ENCODE data around the gene RACK1.
"Not testable (repeated sequence)": the region's sequence is repeated elsewhere in the genome, so short reads cannot be mapped to it uniquely, and the experiment has no call there.

The RACK1 gene

GRCh38 chr5:181243564-181244343 lies at the start of gene RACK1:
Gene RACK1 (minus strand): TSS chr5:181243906. CDS start chr5:181243800, 106 bp downstream.
- Mint-ChIP-seq H3K27ac (peak within 1 kb of the TSS; percentile 100), H3K27me3 (no peaks in the 10 kb centered on the region), H3K4me3 (peak within 1 kb of the TSS; percentile 98), H3K9me3 (no peaks in the 10 kb centered on the region), H3K36me3 (ENCODE audit: low read depth) (peaks cover 64% of the 10 kb centered on the region), H3K4me1 (ENCODE audit: low read depth) (peaks cover 82% of the 10 kb centered on the region)

GRCh38 chr5:181287331-181287730 lies 43.6 kb upstream of the RACK1 start:
- H3K9me3 Mint-ChIP-seq; H3K4me3 Mint-ChIP-seq; H3K27me3 Mint-ChIP-seq; H3K36me3 Mint-ChIP-seq (ENCODE audit: low read depth); H3K4me1 Mint-ChIP-seq (ENCODE audit: low read depth); H3K27ac Mint-ChIP-seq: not testable (repeated sequence)

- not testable (repeated sequence) for H3K4me1 Mint-ChIP-seq (ENCODE audit: low read depth); H3K27ac Mint-ChIP-seq; H3K36me3 Mint-ChIP-seq (ENCODE audit: low read depth); H3K27me3 Mint-ChIP-seq; H3K4me3 Mint-ChIP-seq; H3K9me3 Mint-ChIP-seq
These were observed 42.4 kb upstream of the RACK1 start for GRCh38 chr5:181285962-181286705.

- H3K27ac Mint-ChIP-seq; H3K27me3 Mint-ChIP-seq; H3K36me3 Mint-ChIP-seq (ENCODE audit: low read depth); H3K4me3 Mint-ChIP-seq; H3K9me3 Mint-ChIP-seq; H3K4me1 Mint-ChIP-seq (ENCODE audit: low read depth): not testable (repeated sequence)
These were observed 40.4 kb upstream of the RACK1 start for GRCh38 chr5:181283841-181284755.

GRCh38 chr5:181283347-181283746 lies 39.6 kb upstream of the RACK1 start:
- no peak overlapping the region for H3K4me3 Mint-ChIP-seq
- no peaks in the 10 kb centered on the region for H3K9me3 Mint-ChIP-seq
- H3K27ac Mint-ChIP-seq: no peak overlapping the region
- no peaks in the 10 kb centered on the region for H3K27me3 Mint-ChIP-seq
- H3K36me3 Mint-ChIP-seq (ENCODE audit: low read depth): no peaks in the 10 kb centered on the region
- peaks cover 5% of the 10 kb centered on the region for H3K4me1 Mint-ChIP-seq (ENCODE audit: low read depth)

- Mint-ChIP-seq H3K27ac (no peak overlapping the region), H3K27me3 (no peaks in the 10 kb centered on the region), H3K4me1 (ENCODE audit: low read depth) (peaks cover 5% of the 10 kb centered on the region), H3K36me3 (ENCODE audit: low read depth) (no peaks in the 10 kb centered on the region), H3K9me3 (no peaks in the 10 kb centered on the region), H3K4me3 (no peak overlapping the region)
These were observed 39.2 kb upstream of the RACK1 start for GRCh38 chr5:181282874-181283273.

GRCh38 chr5:181282415-181282814 lies 38.7 kb upstream of the RACK1 start:
- not testable (repeated sequence) for H3K36me3 Mint-ChIP-seq (ENCODE audit: low read depth); H3K27me3 Mint-ChIP-seq; H3K4me1 Mint-ChIP-seq (ENCODE audit: low read depth); H3K27ac Mint-ChIP-seq; H3K9me3 Mint-ChIP-seq; H3K4me3 Mint-ChIP-seq

- no peaks in the 10 kb centered on the region for H3K27me3 Mint-ChIP-seq
- H3K9me3 Mint-ChIP-seq: no peaks in the 10 kb centered on the region
- no peaks in the 10 kb centered on the region for H3K36me3 Mint-ChIP-seq (ENCODE audit: low read depth)
- H3K4me3 Mint-ChIP-seq: no peak overlapping the region
- no peak overlapping the region for H3K27ac Mint-ChIP-seq
- no peaks in the 10 kb centered on the region for H3K4me1 Mint-ChIP-seq (ENCODE audit: low read depth)
These were observed 38.2 kb upstream of the RACK1 start for GRCh38 chr5:181281984-181282316.

- Mint-ChIP-seq H3K9me3 (no peaks in the 10 kb centered on the region), H3K27me3 (no peaks in the 10 kb centered on the region), H3K36me3 (ENCODE audit: low read depth) (no peaks in the 10 kb centered on the region), H3K4me1 (ENCODE audit: low read depth) (no peaks in the 10 kb centered on the region), H3K4me3 (no peak overlapping the region), H3K27ac (no peak overlapping the region)
These were observed 37.6 kb upstream of the RACK1 start for GRCh38 chr5:181281077-181281983.

- Mint-ChIP-seq H3K27ac (no peak overlapping the region), H3K27me3 (no peaks in the 10 kb centered on the region), H3K9me3 (no peaks in the 10 kb centered on the region), H3K36me3 (ENCODE audit: low read depth) (no peaks in the 10 kb centered on the region), H3K4me1 (ENCODE audit: low read depth) (no peaks in the 10 kb centered on the region), H3K4me3 (no peak overlapping the region)
These were observed 36.6 kb upstream of the RACK1 start for GRCh38 chr5:181280251-181280762.

GRCh38 chr5:181273433-181273744 lies 29.7 kb upstream of the RACK1 start:
- H3K36me3 Mint-ChIP-seq (ENCODE audit: low read depth); H3K4me3 Mint-ChIP-seq; H3K4me1 Mint-ChIP-seq (ENCODE audit: low read depth); H3K27me3 Mint-ChIP-seq; H3K27ac Mint-ChIP-seq; H3K9me3 Mint-ChIP-seq: not testable (repeated sequence)

- Mint-ChIP-seq H3K36me3 (ENCODE audit: low read depth) (no peaks in the 10 kb centered on the region), H3K9me3 (no peaks in the 10 kb centered on the region), H3K27ac (no peak overlapping the region), H3K4me1 (ENCODE audit: low read depth) (no peaks in the 10 kb centered on the region), H3K4me3 (no peak overlapping the region), H3K27me3 (no peaks in the 10 kb centered on the region)
These were observed 27.4 kb upstream of the RACK1 start for GRCh38 chr5:181271081-181271480.

- H3K27me3 Mint-ChIP-seq; H3K9me3 Mint-ChIP-seq; H3K27ac Mint-ChIP-seq; H3K4me3 Mint-ChIP-seq; H3K4me1 Mint-ChIP-seq (ENCODE audit: low read depth): not testable (repeated sequence)
- H3K36me3 Mint-ChIP-seq (ENCODE audit: low read depth): peaks cover 12% of the 10 kb centered on the region
These were observed 24.2 kb upstream of the RACK1 start for GRCh38 chr5:181267907-181268306.

- peaks cover 12% of the 10 kb centered on the region for H3K36me3 Mint-ChIP-seq (ENCODE audit: low read depth)
- H3K4me1 Mint-ChIP-seq (ENCODE audit: low read depth); H3K27me3 Mint-ChIP-seq; H3K4me3 Mint-ChIP-seq; H3K27ac Mint-ChIP-seq; H3K9me3 Mint-ChIP-seq: not testable (repeated sequence)
These were observed 23.7 kb upstream of the RACK1 start for GRCh38 chr5:181267291-181267904.

Measured in stimulated activated naive CD8-positive, alpha-beta T cell treated with anti-CD3 and anti-CD28 coated beads, Interleukin-15, Interleukin-2, amounts not matched to agents 100 ng/mL and 50 ng/mL, for 24 hours (primary cell).